Activated effector memory CD4-positive, alpha-beta T cell treated with anti-CD3 and anti-CD28 coated beads, Interleukin-2, amount 50 U/mL, for 16 hours (primary cell): ENCODE data around the gene HRK.
"Not testable (repeated sequence)": the region's sequence is repeated elsewhere in the genome, so short reads cannot be mapped to it uniquely, and the experiment has no call there.

ENCODE experiments used
- DNase-seq: peaks from one replicate; pipeline ENCODE4 v3.0.0-alpha.2; 2020

The HRK gene

DNA sequence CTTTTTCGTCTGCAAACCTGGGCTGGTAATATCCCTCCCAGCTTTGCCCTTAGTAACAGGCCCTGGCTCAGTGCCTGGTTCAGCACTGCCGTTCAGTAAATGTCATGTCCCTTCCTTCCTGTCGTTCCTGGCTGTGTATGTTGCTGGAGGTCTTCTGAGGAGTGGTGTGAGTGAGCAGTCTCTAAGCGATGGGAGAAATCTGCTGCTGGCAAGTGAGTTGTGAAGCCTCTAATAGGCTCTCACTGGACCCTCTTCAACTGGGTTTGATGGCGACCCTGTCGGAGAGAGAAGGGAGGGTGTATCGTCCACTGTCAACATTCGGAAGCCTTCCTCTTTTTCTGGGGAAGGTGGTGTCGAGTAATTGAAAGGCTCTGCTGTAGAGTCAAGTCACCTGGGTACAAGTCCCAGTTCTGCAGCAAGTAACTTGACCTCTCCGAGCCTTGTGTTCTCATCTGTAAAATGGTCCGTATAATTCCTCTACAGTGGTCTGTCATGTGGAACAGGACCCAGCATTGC, 62.8 kb downstream of the HRK start:
- no peak for DNase-seq

DNA sequence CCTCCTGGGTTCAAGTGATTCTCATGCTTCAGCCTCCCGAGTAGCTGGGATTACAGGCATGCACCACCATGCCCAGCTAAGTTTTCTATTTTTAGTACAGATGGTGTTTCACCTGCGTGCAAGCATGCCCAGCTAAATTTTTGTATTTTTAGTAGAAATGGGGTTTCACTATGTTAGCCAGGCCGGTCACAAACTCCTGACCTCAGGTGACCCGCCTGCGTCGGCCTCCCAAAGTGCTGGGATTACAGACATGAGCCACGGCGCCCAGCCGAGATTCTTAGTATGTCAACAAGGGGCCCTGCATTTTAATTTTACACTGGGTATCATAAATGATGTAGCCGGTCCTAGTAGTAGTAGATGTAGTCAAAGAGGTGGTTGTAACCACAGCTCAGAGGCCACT, 66.5 kb downstream of the HRK start:
- DNase-seq = not testable (repeated sequence)

DNA sequence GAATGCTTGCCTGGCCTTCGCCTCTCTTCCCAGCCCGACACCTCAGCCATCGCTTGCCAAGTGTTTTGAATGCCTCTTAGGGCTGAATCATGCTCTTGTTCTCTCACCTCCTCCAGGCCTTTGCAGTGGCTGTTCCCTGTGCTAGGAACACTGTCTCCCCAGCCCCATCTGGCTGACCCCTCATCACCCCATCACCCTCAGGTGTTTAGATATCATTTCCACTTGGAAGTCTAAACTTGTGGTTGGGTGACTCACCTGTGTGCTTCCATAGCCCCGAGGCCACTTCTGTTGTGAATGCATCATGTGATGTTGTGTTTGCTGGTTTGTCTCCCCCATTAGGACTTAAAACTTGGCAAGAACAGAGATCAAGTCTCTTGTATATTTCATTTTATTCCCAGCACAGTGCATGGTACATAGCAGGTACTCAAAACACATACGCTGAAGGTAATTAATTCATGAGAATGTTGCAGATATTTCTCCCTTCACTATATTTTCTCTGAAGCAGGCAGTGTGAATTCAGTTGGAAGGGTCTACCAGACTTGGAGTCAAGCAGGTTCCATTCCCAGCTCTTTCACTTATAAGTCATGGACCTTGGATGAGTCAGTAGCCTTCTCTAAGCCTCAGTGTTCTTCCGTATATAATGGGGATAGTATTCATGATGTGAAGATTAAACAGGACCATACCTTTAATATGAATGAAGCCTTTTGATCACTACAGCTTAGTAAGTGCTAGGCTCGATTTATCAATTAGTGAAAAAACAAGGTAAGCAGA, 67.8 kb downstream of the HRK start:
- DNase-seq = no peak

DNA sequence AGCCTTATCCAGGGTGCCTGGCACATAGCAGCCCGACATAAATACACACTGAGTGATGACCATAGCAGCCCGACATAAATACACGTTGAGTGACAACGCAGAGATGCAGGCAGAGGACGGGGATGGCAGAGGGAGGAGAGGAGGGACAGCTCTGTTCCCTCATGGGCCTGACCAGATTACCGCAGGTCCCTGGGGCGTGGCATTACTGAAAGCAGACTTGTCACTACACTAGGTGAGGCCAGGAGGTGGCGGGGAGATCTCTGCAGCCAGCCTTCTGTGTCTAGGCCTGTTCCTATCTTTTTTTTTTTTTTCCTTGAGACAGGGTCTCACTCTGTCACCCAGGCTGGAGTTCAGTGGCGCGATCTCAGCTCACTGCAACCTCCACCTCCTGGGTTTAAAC, 69.0 kb downstream of the HRK start:
- no peak for DNase-seq

DNA sequence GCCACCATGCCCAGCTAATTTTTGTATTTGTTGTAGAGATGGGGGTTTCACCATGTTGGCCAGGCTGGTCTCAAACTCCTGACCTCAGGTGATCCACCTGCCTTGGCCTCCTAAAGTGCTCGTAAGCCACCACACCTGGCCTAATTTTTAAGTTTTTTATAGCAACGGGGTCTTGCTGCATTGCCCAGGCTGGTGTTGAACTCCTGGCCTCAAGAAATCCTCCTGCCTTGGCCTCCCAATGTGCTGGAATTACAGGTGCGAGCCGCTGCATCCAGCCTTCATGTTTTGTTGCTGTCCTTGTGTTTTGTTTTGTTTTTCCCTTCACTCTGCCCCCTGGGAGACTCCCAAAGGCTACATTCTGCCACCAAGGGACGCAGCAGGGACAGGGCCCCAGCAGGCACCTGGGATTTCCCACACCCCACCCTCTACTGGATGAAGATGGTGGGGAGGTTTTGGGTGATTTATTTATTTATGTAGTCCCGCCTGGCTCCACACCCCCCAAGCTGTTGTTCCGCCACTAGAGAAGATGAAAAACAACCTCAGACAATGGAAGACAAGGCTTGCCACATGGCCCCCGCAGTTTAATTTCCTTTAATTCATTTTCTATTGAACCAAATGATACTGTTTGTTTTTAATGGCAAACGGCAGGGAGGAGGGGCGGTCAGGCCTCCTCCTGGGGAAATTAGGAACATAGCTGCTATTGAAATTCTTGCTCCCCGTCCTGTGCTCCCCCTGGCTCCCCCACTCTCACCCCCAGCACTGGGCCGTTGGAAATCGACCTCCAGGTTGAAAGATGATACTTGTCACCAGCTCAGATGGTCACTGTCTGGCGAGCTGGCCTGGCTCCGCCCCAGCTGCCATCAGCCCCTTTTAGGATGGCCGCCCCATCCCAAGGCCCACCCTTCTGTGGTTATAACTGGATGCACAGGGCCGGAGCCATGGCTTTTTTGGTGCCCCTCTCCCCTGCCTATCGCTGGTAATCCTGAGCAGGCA, 72.8 kb downstream of the HRK start:
- DNase-seq = no peak

DNA sequence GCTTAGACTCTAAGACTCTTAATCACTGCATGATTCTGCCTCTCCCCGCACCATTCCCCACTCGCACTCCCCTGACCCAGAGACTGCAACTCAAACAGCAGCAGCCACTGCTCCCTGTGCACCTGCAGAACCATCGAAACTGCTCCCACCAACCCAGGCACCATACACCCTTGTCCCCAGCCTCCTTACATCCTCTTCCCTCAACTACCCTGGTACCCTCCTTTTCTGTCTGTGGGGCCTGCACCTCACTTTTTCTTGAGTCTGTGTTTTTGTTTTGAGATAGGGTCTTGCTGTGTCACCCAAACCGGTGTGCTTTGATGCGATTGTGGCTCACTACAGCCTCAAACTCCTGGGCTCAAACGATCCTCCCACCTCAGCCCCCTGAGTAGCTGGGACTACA, 73.7 kb downstream of the HRK start:
- DNase-seq = no peak

DNA sequence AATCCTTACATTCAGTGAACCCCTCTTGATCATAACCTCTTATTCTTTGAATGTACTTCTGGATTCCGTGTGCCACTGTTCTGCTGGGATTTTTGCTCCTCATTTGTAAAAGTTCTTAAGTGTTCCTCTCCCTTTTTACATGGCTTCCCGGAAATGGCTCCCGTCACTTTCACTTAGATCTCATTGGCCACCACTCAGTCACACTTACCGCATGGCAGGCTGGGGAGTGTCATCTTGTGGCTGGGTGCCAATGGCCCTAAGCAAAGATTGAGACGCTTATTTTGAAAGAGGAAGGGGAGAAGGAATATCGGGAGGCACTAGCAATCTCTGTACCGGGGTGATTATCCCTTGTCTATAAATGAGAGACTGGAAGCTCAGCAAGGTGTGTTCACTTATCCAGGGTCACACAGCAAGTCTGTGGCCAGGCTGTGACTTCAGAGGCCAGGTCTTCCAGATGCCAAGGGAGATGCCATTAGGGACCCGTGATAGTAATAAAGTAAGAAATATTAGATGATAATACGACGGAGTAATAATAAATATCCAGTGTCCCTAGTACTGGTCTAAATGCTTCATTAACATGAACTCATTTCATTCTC, 74.3 kb downstream of the HRK start:
- DNase-seq = no peak
